ENCODE data around the gene TSN. TPM values are rescaled to one million over a fixed set of nuclear protein-coding genes. Genes with fewer than 3 reads are reported as not detected.

Gene TSN
- total and polyA plus RNA-seq, 2 experiments from 2014 or later, result 62.5 to 94.8 TPM

GRCh38 chr2:121723316-121723715 lies 32.1 kb upstream of the TSN start:
- no peak overlapping the region for H3K27ac ChIP-seq (ENCODE audit: low read depth)
- no peak overlapping the region for H3K27ac Mint-ChIP-seq
- peaks cover 24% of the 10 kb centered on the region for H3K36me3 Mint-ChIP-seq (ENCODE audit: low read depth)

More at GRCh38 chr2:121723316-121723715, 32.1 kb upstream of the TSN start:
- TF ChIP-seq ETS1 (IDR thresholded peaks at IDR 0.05) (no peak), EZH2phosphoT487 (IDR thresholded peaks at IDR 0.05; ENCODE audit: unreplicated experiment) (no peak), CREB1 (CRISPR knock-in tag; IDR thresholded peaks at IDR 0.05; ENCODE audit: low read depth) (no peak), CTCF (conservative IDR thresholded peaks at IDR 0.05; ENCODE audit: low read depth in 2 of 2) (no peak), EZH2 (IDR thresholded peaks at IDR 0.05; ENCODE audit: low read depth, unreplicated experiment) (no peak), ZNF331 (CRISPR knock-in tag; IDR thresholded peaks at IDR 0.05; ENCODE audit: low read depth) (no peak), POLR2AphosphoS5 (IDR thresholded peaks at IDR 0.05; ENCODE audit: low read depth) (no peak), ZNF114 (CRISPR knock-in tag; IDR thresholded peaks at IDR 0.05) (no peak), ZNF462 (CRISPR knock-in tag; IDR thresholded peaks at IDR 0.05) (no peak), REST (IDR thresholded peaks at IDR 0.05; ENCODE audit: unreplicated experiment) (no peak), JUNB (IDR thresholded peaks at IDR 0.05; ENCODE audit: unreplicated experiment) (no peak), NANOG (IDR thresholded peaks at IDR 0.05; ENCODE audit: borderline replicate concordance) (no peak), STAT1 (IDR thresholded peaks at IDR 0.05; ENCODE audit: unreplicated experiment) (no peak)
- Mint-ChIP-seq H3K9me3 (no peaks in the 10 kb centered on the region), H3K4me1 (no peaks in the 10 kb centered on the region), H3K4me3 (no peak overlapping the region), H3K27me3 (ENCODE audit: insufficient read depth, low read depth, poor library complexity) (peaks cover 2% of the 10 kb centered on the region)
- H3K27me3 ChIP-seq (ENCODE audit: insufficient read depth), result no peaks in the 10 kb centered on the region
- no peak overlapping the region for H3K4me2 ChIP-seq
- peaks cover 4% of the 10 kb centered on the region; the same call in 1 of the 2 replicates for H4K20me1 ChIP-seq (replicated peaks; ENCODE audit: insufficient read depth)
- peaks cover 15% of the 10 kb centered on the region; the same call in 1 of the 2 replicates for H3F3A ChIP-seq (replicated peaks; ENCODE audit: low read depth)
- H3K9me2 ChIP-seq (ENCODE audit: insufficient read depth), result no peaks in the 10 kb centered on the region
- no peak for DNase-seq (ENCODE audit: low spot score)
- H3K36me3 ChIP-seq (ENCODE audit: insufficient read depth), result peaks cover 16% of the 10 kb centered on the region
- no peak for ATAC-seq
- H3K4me1 ChIP-seq (ENCODE audit: insufficient read depth), result no peaks in the 10 kb centered on the region
- H3K4me3 ChIP-seq, result no peak overlapping the region
- no peaks in the 10 kb centered on the region for H3K79me2 ChIP-seq (replicated peaks; ENCODE audit: insufficient read depth)
- H2AFZ ChIP-seq, result no peak overlapping the region

Data from GM23338 (cell line).